ENCODE data around the gene TRAF7. TPM values are rescaled to one million over a fixed set of nuclear protein-coding genes. Genes with fewer than 3 reads are reported as not detected.
"Not testable (repeated sequence)": the region's sequence is repeated elsewhere in the genome, so short reads cannot be mapped to it uniquely, and the experiment has no call there.

Gene TRAF7
- total RNA-seq, 1 donor from 2014 or later: 47.4 TPM

DNA sequence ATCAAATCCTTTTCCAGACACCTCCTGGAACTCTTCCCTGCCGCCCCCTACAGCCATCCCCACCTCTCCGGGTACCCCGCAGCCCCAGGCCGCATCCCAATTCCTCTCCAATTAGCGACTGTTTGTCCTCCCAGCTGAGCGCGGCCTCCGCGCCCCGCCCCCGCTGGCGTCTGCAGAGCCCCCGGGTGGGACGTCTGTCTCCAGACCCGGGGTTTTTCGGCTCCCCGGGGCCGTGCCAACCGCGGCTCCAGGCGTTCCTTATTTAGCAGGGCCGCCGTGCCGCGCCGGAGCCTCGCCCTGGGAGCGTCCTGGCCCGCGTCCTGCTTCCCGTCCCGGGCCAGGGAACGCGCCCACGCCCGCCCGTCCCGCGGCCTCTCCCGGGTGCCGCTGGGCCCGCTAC, 20.5 kb upstream of the TRAF7 start:
- not testable (repeated sequence) for DNase-seq (ENCODE audit: low read depth); FAIRE-seq; H3K36me3 ChIP-seq (ENCODE audit: control insufficient read depth, insufficient read depth, low read length); H3K27me3 ChIP-seq (ENCODE audit: control insufficient read depth, insufficient read depth, low read length)
- peak overlapping the region; percentile 45 for H3K4me3 ChIP-seq (ENCODE audit: low read depth, low read length)

DNA sequence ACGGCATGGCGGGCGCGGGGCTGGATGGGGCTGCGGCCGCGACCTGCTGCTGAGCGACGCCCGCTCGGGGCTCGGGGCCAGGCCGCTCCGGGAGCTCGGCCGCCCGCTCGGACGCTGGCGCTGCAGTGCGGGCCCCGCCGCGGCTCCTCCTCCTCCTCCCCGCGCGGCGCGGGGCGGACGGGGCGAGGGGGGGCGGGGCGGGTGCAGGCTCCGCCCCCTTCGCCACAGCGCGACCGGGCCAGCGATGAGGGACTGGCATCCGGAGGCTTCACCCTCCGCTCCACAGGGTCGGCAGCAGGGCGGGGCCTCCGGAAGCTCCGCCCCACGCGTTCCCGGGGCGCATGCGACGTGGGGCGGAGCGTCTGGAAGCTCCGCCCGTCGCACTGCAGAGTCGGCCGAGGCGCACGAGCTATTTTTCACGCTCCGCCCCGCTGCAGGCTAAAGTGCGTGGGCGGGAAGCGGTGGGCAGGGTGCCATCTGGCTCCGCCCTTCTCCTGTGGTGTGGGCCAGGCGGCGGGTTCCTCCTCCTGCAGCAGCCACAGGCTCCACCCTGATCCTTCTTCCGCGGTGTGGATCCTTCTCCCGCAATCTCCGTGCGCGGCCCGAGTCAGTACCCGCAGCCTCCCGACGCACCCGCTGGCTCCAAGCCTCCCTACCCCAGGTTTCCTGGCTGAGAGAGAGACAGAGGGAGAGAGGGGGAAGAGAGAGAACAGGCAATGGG, 19.7 kb upstream of the TRAF7 start, which contains the start of gene PKD1:
TSS of gene PKD1 (minus strand) at position 129 of the 721 bp plus-strand sequence. CDS start 209 bp downstream, outside the sequence.
- peak within 1 kb of the TSS; percentile 45 for H3K4me3 ChIP-seq (ENCODE audit: low read depth, low read length)
- FAIRE-seq; H3K27me3 ChIP-seq (ENCODE audit: control insufficient read depth, insufficient read depth, low read length); H3K36me3 ChIP-seq (ENCODE audit: control insufficient read depth, insufficient read depth, low read length): not testable (repeated sequence)
- DNase-seq (ENCODE audit: low read depth): peak; percentile 83

DNA sequence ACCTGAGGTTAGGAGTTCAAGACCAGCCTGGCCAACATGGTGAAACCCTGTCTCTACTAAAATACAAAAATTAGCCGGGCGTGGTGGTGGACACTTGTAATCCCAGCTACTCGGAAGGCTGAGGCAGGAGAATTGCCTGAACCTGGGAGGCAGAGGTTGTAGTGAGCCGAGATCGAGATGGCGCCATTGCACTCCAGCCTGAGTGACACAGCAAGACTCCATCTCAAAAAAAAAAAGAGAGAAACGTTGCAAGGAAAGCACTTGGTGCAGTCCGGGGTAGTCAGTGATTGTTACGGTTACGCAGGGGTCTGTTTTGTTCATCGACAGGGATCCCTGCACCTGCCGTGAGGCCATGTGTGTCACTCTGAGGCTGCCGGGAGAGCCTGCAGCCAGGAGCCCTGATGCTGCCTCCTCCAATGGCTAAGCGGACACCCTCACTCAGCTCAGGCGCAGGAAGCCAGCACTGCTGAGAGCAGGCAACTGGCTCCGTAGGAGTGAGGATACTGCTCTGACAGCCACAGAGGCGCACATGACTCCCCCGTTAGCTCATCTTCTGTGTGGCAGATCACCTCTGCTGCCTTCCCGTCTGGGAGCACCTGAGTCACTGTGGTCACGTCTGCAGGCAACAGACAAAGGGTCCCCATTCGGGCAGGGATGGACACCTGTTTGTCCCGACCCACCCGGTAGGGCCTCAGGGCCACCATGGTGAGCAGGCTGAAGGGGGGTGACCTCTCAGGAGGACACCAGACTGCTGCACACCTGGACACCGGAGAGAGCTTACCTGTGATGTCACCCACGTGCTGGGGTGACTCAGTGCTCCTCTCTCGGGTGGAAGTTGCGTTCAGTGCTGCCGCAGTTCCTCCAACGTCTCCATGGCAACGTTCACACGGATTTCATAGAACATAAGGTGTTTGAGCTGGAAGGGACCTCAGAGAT, 12.4 kb upstream of the TRAF7 start:
- no peak for FAIRE-seq
- no peak overlapping the region for H3K4me3 ChIP-seq (ENCODE audit: low read depth, low read length)
- peak; percentile 46 for DNase-seq (ENCODE audit: low read depth)
- no peaks in the 10 kb centered on the region for H3K36me3 ChIP-seq (ENCODE audit: control insufficient read depth, insufficient read depth, low read length)
- TF ChIP-seq, protein P1, sequence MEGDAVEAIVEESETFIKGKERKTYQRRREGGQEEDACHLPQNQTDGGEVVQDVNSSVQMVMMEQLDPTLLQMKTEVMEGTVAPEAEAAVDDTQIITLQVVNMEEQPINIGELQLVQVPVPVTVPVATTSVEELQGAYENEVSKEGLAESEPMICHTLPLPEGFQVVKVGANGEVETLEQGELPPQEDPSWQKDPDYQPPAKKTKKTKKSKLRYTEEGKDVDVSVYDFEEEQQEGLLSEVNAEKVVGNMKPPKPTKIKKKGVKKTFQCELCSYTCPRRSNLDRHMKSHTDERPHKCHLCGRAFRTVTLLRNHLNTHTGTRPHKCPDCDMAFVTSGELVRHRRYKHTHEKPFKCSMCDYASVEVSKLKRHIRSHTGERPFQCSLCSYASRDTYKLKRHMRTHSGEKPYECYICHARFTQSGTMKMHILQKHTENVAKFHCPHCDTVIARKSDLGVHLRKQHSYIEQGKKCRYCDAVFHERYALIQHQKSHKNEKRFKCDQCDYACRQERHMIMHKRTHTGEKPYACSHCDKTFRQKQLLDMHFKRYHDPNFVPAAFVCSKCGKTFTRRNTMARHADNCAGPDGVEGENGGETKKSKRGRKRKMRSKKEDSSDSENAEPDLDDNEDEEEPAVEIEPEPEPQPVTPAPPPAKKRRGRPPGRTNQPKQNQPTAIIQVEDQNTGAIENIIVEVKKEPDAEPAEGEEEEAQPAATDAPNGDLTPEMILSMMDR (IDR thresholded peaks at IDR 0.05; ENCODE audit: insufficient read depth, low read length, severe bottlenecking): no peak
- H3K27me3 ChIP-seq (ENCODE audit: control insufficient read depth, insufficient read depth, low read length): no peaks in the 10 kb centered on the region

DNA sequence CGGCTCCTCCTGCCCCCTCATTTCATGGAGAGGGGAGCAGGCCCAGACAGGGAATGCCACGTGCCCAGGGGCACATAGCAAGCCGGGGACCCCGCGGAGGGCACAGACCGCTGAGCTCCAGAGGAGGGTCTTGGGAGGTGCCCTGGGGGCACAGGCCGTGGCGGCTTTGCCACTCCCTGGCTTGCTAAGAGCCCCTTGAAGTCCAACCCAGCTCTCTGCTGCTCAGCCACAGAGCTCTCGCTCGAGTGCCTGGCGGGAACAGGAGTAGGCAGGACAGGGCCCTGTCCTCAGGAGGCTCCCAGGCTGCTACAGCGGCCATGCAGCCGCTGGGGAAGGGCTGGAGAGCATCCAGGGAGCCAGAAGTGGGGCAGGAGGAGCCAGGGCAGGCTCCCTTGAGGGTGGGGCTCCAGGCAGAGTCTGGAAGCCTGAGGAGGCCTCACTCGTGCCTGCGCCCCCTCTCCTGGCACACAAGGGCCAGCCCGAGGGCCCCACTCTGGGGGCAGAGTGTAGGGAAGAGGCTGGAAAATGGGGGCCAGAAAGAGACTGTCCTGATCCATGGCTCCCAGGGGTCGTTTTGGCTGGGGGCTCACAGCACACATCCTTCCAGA, 11.6 kb upstream of the TRAF7 start:
- Histone ChIP-seq H3K4me3 (ENCODE audit: low read depth, low read length) (no peak overlapping the region), H3K27me3 (ENCODE audit: control insufficient read depth, insufficient read depth, low read length) (no peaks in the 10 kb centered on the region), H3K36me3 (ENCODE audit: control insufficient read depth, insufficient read depth, low read length) (no peaks in the 10 kb centered on the region)
- DNase-seq (ENCODE audit: low read depth) (no peak), FAIRE-seq (no peak)
- TF ChIP-seq, protein P1 (IDR thresholded peaks at IDR 0.05; ENCODE audit: insufficient read depth, low read length, severe bottlenecking): no peak

DNA sequence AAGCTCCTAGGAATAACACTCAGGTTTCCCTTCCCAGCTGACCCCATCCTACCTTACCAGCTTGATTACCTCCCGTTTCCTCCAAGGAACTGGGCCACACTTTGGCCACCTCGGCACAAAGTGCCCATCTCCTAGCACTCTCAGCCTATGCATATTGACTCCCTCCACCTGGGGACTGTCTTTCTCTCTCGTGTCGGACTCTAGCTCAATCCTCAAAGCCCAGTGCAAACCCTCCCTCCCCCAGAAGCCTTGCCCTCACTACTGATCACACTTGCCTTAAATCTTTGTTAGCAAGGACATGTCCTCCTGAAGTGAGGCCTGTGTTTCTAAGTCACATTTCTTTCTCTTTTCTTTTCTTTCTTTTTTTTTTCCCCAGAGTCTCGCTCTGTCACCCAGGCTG, 9.7 kb upstream of the TRAF7 start:
- H3K27me3 ChIP-seq (ENCODE audit: control insufficient read depth, insufficient read depth, low read length): no peaks in the 10 kb centered on the region
- TF ChIP-seq, protein P1 (IDR thresholded peaks at IDR 0.05; ENCODE audit: insufficient read depth, low read length, severe bottlenecking): no peak
- DNase-seq (ENCODE audit: low read depth): no peak
- H3K36me3 ChIP-seq (ENCODE audit: control insufficient read depth, insufficient read depth, low read length): no peaks in the 10 kb centered on the region
- no peak for FAIRE-seq
- H3K4me3 ChIP-seq (ENCODE audit: low read depth, low read length): no peak overlapping the region

DNA sequence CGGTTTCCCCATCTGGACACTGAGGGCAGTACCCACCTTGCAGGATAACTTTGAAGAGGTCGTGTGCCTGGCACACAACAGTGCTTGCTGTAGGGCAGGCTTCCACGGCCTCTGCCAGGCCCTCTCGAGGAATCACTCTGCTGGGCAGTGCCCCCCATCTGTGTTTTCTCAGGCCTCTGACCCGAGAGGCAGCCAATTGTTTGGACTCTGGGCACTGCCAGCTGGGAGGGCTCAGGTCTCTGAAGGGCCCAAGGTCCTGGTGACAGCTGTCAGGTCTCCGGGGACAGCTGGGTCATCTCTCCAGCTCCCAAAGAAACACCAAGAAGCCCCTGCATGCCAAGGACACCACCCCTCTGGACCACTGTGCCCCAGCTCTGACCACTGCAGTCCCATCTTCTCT, 8.2 kb upstream of the TRAF7 start:
- H3K27me3 ChIP-seq (ENCODE audit: control insufficient read depth, insufficient read depth, low read length): no peaks in the 10 kb centered on the region
- no peak overlapping the region for H3K4me3 ChIP-seq (ENCODE audit: low read depth, low read length)
- TF ChIP-seq, protein P1 (IDR thresholded peaks at IDR 0.05; ENCODE audit: insufficient read depth, low read length, severe bottlenecking): no peak
- FAIRE-seq (no peak), DNase-seq (ENCODE audit: low read depth) (no peak)
- H3K36me3 ChIP-seq (ENCODE audit: control insufficient read depth, insufficient read depth, low read length): peaks cover 7% of the 10 kb centered on the region
